OCI-LY7 (cell line): ENCODE results near the gene MTAP. TPM values are rescaled to one million over a fixed set of nuclear protein-coding genes. Genes with fewer than 3 reads are reported as not detected.

Source experiments
- BruUV-seq: library from RNA; stranded (reverse); fragments of 400-500 nt; replicated peaks from 2 replicates; lab custom pipeline; 2021; lab: Mats Ljungman, UMichigan
- CTCF ChIA-PET: fragments of 300-600 bp; sonication (Branson Sonifier 250); formaldehyde crosslinking; loops from one replicate; lab custom pipeline; 2022; ENCODE audit warnings: antibody characterized with exemption; ENCODE audit not compliant: unreplicated experiment; lab: Charles Lee
- POLR2A ChIA-PET: fragments of 300-600 bp; sonication (Branson Sonifier 250); formaldehyde crosslinking; loops from one replicate; lab custom pipeline; 2022; ENCODE audit warnings: antibody characterized with exemption; lab: Charles Lee
- DNase-seq: peaks from one replicate; pipeline ENCODE4 v3.0.0-alpha.2; 2015; ENCODE audit warnings: low spot score
- H2AFZ ChIP-seq: fragments of 200-600 bp; sonication (generic), shearing (Covaris generic); 2 replicates; pipeline ENCODE4 v1.6.1; 2014; ENCODE audit warnings: mild to moderate bottlenecking, antibody characterized with exemption, low read length, moderate library complexity
- H3K27ac ChIP-seq: fragments of 200-600 bp; sonication (generic); 2 replicates; pipeline ENCODE4 v1.5.1; 2014; ENCODE audit warnings: mixed run types, low read depth, mild to moderate bottlenecking, moderate library complexity, low read length, inconsistent platforms; ENCODE audit not compliant: poor library complexity, severe bottlenecking
- H3K36me3 ChIP-seq: fragments of 200-600 bp; sonication (generic); 2 replicates; pipeline ENCODE4 v1.6.1; 2014; ENCODE audit warnings: mild to moderate bottlenecking, antibody characterized with exemption, low read length, moderate library complexity, mixed read lengths; ENCODE audit not compliant: insufficient read depth
- H3K4me1 ChIP-seq: fragments of 200-600 bp; sonication (generic); 2 replicates; pipeline ENCODE4 v1.5.1; 2014; ENCODE audit warnings: mild to moderate bottlenecking, low read length; ENCODE audit not compliant: insufficient read depth, poor library complexity, severe bottlenecking
- H3K4me2 ChIP-seq: fragments of 200-600 bp; sonication (generic); 2 replicates; pipeline ENCODE4 v1.6.1; 2014; ENCODE audit warnings: mild to moderate bottlenecking, low read length
- H3K4me3 ChIP-seq: fragments of 200-600 bp; sonication (generic); 2 replicates; pipeline ENCODE4 v1.5.1; 2014; ENCODE audit warnings: mild to moderate bottlenecking, low read depth, low read length; ENCODE audit not compliant: poor library complexity, severe bottlenecking
- H3K79me2 ChIP-seq: fragments of 200-600 bp; sonication (generic); 2 replicates; pipeline ENCODE4 v1.6.1; 2016; ENCODE audit warnings: low read depth, mild to moderate bottlenecking, low read length, moderate library complexity, mixed read lengths; ENCODE audit not compliant: insufficient read depth
- H3K9me2 ChIP-seq: fragments of 200-600 bp; sonication (generic); 2 replicates; pipeline ENCODE4 v1.6.1; 2016; ENCODE audit warnings: mild to moderate bottlenecking, low read length, mixed read lengths; ENCODE audit not compliant: insufficient read depth
- H3K9me3 ChIP-seq: fragments of 200-600 bp; sonication (generic); 2 replicates; pipeline ENCODE4 v1.6.1; 2014; ENCODE audit warnings: mild to moderate bottlenecking, mixed run types, low read length, mixed read lengths
- H4K20me1 ChIP-seq: fragments of 200-600 bp; sonication (generic); 2 replicates; pipeline ENCODE4 v1.6.1; 2014; ENCODE audit warnings: mild to moderate bottlenecking, antibody characterized with exemption, low read length, moderate library complexity, mixed read lengths; ENCODE audit not compliant: insufficient read depth
- EZH2phosphoT487 ChIP-seq: fragments of 200-600 bp; sonication (generic); IDR thresholded peaks from 2 replicates; pipeline ENCODE4 v1.6.1; 2018; ENCODE audit warnings: low read depth, borderline replicate concordance, mild to moderate bottlenecking, mixed run types, antibody characterized with exemption, low read length, moderate library complexity, mixed read lengths
- intact Hi-C: fragments of 100-400 bp; cut with micrococcal nuclease; formaldehyde crosslinking; loops from one replicate; pipeline ENCODE4 v1.10.0; 2022; ENCODE audit not compliant: unreplicated experiment
- total RNA-seq, 2 experiments: library from RNA; depleted of rRNA in 1 of 2; stranded (reverse); fragments of >200 nt in 1 of 2; shearing (Covaris generic) in 1 of 2; gene quantifications; 2 replicates each; pipeline ENCODE4 v1.2.3, GENCODE V29; 2014 to 2022
- TF ChIP-seq, protein P1 (sequence below): fragments of 200-600 bp; sonication (generic); conservative IDR thresholded peaks from 2 replicates; pipeline ENCODE4 v1.5.1; 2014; ENCODE audit warnings: mild to moderate bottlenecking, antibody characterized with exemption, low read length, moderate library complexity, mixed read lengths

The MTAP gene
- total RNA-seq, 2 experiments from 2014 or later: 41.6 to 101 TPM

DNA sequence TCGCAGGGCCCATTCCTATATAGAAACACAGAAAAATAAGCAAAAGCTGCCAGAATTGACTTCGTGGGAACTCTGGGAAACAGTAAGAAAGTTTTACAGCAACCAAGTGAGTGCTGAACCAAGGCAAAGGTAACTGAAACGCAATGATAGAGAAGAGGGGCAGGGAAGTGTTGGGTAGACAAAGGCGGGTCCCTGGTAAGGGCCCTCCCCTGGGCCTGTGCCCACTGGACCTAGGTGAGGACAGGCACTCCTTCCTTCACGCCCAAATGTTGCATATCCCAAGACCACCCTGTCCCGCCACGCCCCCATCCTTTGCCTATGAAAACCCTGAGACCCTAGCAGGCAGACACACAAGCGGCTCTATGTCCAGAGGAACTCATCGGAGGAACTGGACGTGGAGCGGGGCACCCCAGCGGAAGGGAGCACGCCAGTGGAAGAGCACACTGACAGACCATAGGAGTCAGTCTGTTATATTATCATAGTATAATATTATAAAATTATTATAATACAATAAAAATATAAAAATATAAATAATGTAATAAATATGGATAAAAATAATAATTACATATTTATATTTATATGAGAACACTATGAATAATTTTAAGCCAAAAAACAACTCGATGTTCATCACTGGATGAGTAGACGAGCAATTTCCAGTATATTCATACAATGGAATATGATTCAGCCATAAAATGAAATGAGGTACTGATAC, 163.9 kb downstream of the MTAP start:
- DNase-seq: no peak
- Histone ChIP-seq H3K4me3 (no peak overlapping the region), H3K4me2 (no peak overlapping the region), H3K79me2 (no peaks in the 10 kb centered on the region), H3K36me3 (peaks cover 62% of the 10 kb centered on the region), H3K9me2 (no peaks in the 10 kb centered on the region), H2AFZ (no peak overlapping the region), H3K4me1 (no peaks in the 10 kb centered on the region), H3K9me3 (no peaks in the 10 kb centered on the region), H4K20me1 (no peaks in the 10 kb centered on the region), H3K27ac (no peak overlapping the region)
- ChIA-PET CTCF (no interaction called here), POLR2A (no interaction called here)
- no TSS peak for BruUV-seq
- intact Hi-C loops: no loop called here
- TF ChIP-seq, protein P1, sequence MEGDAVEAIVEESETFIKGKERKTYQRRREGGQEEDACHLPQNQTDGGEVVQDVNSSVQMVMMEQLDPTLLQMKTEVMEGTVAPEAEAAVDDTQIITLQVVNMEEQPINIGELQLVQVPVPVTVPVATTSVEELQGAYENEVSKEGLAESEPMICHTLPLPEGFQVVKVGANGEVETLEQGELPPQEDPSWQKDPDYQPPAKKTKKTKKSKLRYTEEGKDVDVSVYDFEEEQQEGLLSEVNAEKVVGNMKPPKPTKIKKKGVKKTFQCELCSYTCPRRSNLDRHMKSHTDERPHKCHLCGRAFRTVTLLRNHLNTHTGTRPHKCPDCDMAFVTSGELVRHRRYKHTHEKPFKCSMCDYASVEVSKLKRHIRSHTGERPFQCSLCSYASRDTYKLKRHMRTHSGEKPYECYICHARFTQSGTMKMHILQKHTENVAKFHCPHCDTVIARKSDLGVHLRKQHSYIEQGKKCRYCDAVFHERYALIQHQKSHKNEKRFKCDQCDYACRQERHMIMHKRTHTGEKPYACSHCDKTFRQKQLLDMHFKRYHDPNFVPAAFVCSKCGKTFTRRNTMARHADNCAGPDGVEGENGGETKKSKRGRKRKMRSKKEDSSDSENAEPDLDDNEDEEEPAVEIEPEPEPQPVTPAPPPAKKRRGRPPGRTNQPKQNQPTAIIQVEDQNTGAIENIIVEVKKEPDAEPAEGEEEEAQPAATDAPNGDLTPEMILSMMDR: no peak
- TF ChIP-seq EZH2phosphoT487: no peak

DNA sequence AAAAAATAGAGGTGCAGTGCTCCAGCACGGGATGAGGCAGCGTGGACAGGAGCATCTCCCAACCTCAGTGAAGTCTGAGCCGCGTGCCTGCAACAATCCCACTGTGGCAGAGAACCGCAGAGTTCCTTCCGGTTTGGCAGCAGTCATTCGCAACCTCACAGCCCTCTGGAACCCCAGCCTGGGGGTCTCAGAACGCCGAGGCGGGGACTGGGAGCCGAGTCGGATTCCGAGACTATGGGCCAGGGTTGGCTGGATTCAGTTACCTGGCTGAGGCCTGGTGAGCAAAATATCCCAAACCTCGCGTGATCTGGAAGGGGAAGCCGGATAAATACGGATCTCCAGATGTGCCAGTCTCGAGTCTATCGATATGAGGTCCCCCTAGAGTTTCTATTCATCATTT, 164.7 kb downstream of the MTAP start:
- intact Hi-C loops: no loop called here
- no peak overlapping the region for H3K4me2 ChIP-seq
- no peaks in the 10 kb centered on the region; the same call in 1 of the 2 replicates for H4K20me1 ChIP-seq
- H3K9me2 ChIP-seq: no peaks in the 10 kb centered on the region
- H3K4me3 ChIP-seq: no peak overlapping the region
- TF ChIP-seq EZH2phosphoT487: no peak
- TF ChIP-seq, protein P1: no peak
- peaks cover 6% of the 10 kb centered on the region for H3K79me2 ChIP-seq
- H3K9me3 ChIP-seq: no peaks in the 10 kb centered on the region
- BruUV-seq: no TSS peak
- H3K36me3 ChIP-seq: peaks cover 69% of the 10 kb centered on the region
- DNase-seq: no peak
- no peak overlapping the region for H2AFZ ChIP-seq
- H3K27ac ChIP-seq: no peak overlapping the region
- POLR2A ChIA-PET: no interaction called here
- H3K4me1 ChIP-seq: no peaks in the 10 kb centered on the region
- CTCF ChIA-PET: no interaction called here

DNA sequence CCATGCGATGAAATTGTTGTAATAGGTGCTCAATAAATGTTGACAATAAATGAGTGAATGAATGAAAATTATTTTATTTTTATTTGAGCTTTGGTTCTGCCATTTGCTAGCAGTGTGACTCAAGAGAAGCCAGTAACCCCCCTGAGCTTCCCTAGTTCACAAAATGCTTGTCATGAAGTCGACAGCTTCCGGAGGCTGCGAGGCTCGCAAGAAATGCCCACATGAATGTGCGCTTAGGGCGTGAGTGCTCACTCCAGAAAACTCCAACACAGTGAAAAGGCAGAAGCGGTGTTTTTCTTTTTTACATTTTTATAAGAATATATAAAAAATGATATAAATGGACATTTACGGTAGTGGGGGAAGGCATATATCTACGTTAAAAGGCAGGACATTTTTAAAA, 165.3 kb downstream of the MTAP start:
- no peak overlapping the region for H2AFZ ChIP-seq
- H3K4me2 ChIP-seq: no peak overlapping the region
- no peak overlapping the region for H3K27ac ChIP-seq
- no peaks in the 10 kb centered on the region; the same call in 1 of the 2 replicates for H4K20me1 ChIP-seq
- POLR2A ChIA-PET: interaction anchor here (0.8 kb wide), 1 partner anchor 558 kb away, joined by 3 read pairs; no protein-coding TSS in a partner anchor
- no peak overlapping the region for H3K4me3 ChIP-seq
- H3K79me2 ChIP-seq: peaks cover 12% of the 10 kb centered on the region
- peaks cover 74% of the 10 kb centered on the region for H3K36me3 ChIP-seq
- H3K4me1 ChIP-seq: no peaks in the 10 kb centered on the region
- no TSS peak for BruUV-seq
- CTCF ChIA-PET: no interaction called here
- no peaks in the 10 kb centered on the region for H3K9me2 ChIP-seq
- TF ChIP-seq, protein P1: no peak
- TF ChIP-seq EZH2phosphoT487: no peak
- intact Hi-C loops: no loop called here
- no peak for DNase-seq
- H3K9me3 ChIP-seq: no peaks in the 10 kb centered on the region
